Prostate gland (tissue), 2 donors: ENCODE results near the gene NEU4. TPM values are rescaled to one million over a fixed set of nuclear protein-coding genes. Genes with fewer than 3 reads are reported as not detected.

Source experiments
- DNase-seq: peaks from one replicate; pipeline ENCODE4 v3.0.0-alpha.2; 2019; ENCODE audit warnings: low spot score
- H3K27ac ChIP-seq, 2 donors: fragments of 200-600 bp; sonication (generic); 2 replicates each; pipeline ENCODE4 v1.5.1; 2017 to 2019
- H3K27me3 ChIP-seq: fragments of 200-600 bp; sonication (generic); replicated peaks from 2 replicates; pipeline ENCODE4 v1.5.1; 2019; ENCODE audit not compliant: insufficient read depth
- H3K36me3 ChIP-seq, 2 donors: fragments of 200-600 bp; sonication (generic); 1 replicate in 1 of 2; 2 replicates in 1 of 2; pipeline versions ENCODE4 v1.5.1 to v1.8.1; 2017 to 2019
- H3K4me1 ChIP-seq: fragments of 200-600 bp; sonication (generic); replicated peaks from 2 replicates; pipeline ENCODE4 v1.5.1; 2019
- H3K4me3 ChIP-seq, 2 donors: fragments of 200-600 bp; sonication (generic); 2 replicates each; pipeline ENCODE4 v1.5.1; 2017 to 2019
- H3K9me3 ChIP-seq: fragments of 200-600 bp; sonication (generic); 2 replicates; pipeline ENCODE4 v1.5.1; 2017
- POLR2A ChIP-seq: fragments of 450-650 bp; IDR thresholded peaks from one replicate; pipeline ENCODE4 v1.6.1; 2016; ENCODE audit warnings: antibody characterized with exemption, mild to moderate bottlenecking
- POLR2AphosphoS5 ChIP-seq: sonication (generic); formaldehyde crosslinking; IDR thresholded peaks from one replicate; pipeline ENCODE4 v1.6.1; 2017; ENCODE audit warnings: antibody characterized with exemption
- WGBS: methylation state at CpG from one replicate; pipeline ENCODE4 v1.1.5; 2018; 5-methylcytosine and 5-hydroxymethylcytosine counted together
- intact Hi-C: fragments of 100-400 bp; cut with DNase I; formaldehyde crosslinking; loops from one replicate; pipeline ENCODE4 v1.14.2; 2022
- total RNA-seq, 2 donors: library from RNA; depleted of rRNA; stranded (reverse); fragments of >200 nt; gene quantifications; one replicate each; pipeline ENCODE4 v1.1.0, GENCODE V29; 2016
- TF ChIP-seq, protein P1 (sequence below), 4 experiments: fragments of 200-600 bp in 2 of 4; fragments of 450-650 bp in 2 of 4; sonication (generic) in 2 of 4; IDR thresholded peaks; 1 replicate in 3 of 4; 2 replicates in 1 of 4; pipeline ENCODE4 v1.5.1; 2016 to 2019; ENCODE audit warnings: antibody characterized with exemption in 4 of 4, mild to moderate bottlenecking in 2 of 4, moderate library complexity in 2 of 4

Gene NEU4
- total RNA-seq, 2 donors from 2014 or later = 0.62 TPM; not detected in 1

GRCh38 chr2:241808051-241808720, 807 bp upstream of the NEU4 start:
- TF ChIP-seq POLR2A (no peak), POLR2AphosphoS5 (no peak)
- TF ChIP-seq, protein P1, sequence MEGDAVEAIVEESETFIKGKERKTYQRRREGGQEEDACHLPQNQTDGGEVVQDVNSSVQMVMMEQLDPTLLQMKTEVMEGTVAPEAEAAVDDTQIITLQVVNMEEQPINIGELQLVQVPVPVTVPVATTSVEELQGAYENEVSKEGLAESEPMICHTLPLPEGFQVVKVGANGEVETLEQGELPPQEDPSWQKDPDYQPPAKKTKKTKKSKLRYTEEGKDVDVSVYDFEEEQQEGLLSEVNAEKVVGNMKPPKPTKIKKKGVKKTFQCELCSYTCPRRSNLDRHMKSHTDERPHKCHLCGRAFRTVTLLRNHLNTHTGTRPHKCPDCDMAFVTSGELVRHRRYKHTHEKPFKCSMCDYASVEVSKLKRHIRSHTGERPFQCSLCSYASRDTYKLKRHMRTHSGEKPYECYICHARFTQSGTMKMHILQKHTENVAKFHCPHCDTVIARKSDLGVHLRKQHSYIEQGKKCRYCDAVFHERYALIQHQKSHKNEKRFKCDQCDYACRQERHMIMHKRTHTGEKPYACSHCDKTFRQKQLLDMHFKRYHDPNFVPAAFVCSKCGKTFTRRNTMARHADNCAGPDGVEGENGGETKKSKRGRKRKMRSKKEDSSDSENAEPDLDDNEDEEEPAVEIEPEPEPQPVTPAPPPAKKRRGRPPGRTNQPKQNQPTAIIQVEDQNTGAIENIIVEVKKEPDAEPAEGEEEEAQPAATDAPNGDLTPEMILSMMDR (IDR thresholded peaks at IDR 0.05) = no peak
- H3K36me3 ChIP-seq = no peaks in the 10 kb centered on the region
- WGBS = 52% methylated on average over 16 of the region's 17 CpGs
- H3K27ac ChIP-seq = no peak overlapping the region
- peaks cover 4% of the 10 kb centered on the region for H3K4me1 ChIP-seq
- DNase-seq = no peak
- intact Hi-C loops = no loop called here
- no peaks in the 10 kb centered on the region for H3K9me3 ChIP-seq
- H3K27me3 ChIP-seq = no peaks in the 10 kb centered on the region
- no peak overlapping the region for H3K4me3 ChIP-seq

DNA sequence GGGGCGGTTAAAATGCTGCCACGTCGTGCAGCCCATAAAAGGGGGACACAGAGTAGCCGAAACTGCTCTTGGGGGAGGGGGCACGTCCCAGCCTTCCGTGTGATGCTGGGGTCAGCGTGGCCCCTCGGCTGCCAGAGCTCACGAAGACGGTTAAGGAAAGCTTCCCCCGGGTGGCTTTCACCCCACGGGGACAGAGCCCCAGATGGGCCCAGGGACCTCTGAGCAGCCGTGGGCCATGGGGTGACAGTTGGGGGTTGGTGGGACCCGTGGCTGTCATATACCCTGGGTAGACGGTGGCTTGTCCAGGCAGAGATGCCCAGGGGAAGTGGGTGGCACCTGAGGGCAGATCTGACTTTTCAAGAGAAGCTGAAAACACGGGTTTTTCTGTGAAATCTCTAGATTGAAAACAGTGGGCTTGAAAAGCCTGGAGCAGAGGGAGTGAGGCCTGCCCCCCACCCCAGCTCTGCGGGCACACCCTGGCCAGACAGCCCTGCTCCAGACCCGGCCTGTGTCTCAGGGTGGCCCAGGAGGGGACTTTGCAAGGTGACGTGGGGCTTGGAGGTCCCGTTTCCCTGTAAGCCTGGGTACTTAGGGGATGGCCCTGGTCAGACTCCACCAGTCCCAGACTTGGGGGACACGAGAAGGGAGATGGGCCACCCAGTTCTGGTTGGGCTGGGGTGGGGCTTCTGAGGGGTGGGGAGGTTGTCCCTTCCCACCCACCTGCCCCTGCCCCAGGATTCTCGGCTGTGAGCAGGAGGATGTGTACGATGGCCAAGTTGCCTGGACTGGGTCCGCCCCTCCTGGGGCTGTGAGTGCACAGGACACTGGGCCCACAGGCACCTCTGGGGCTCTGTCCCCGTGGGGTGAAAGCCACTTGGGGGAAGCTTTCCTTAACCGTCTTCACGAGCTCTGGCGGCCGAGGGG, 652 bp downstream of the NEU4 start:
- Histone ChIP-seq H3K36me3 (no peaks in the 10 kb centered on the region), H3K4me1 (no peaks in the 10 kb centered on the region), H3K9me3 (no peaks in the 10 kb centered on the region), H3K27me3 (no peaks in the 10 kb centered on the region), H3K27ac (no peak overlapping the region), H3K4me3 (no peak overlapping the region)
- intact Hi-C loops = no loop called here
- no peak for DNase-seq
- WGBS = 88% methylated on average over 29 of the region's 29 CpGs
- TF ChIP-seq, protein P1 (IDR thresholded peaks at IDR 0.05) = no peak
- TF ChIP-seq POLR2A (no peak), POLR2AphosphoS5 (no peak)

- Histone ChIP-seq H3K4me1 (no peaks in the 10 kb centered on the region), H3K27ac (no peak overlapping the region), H3K4me3 (no peak overlapping the region), H3K27me3 (no peaks in the 10 kb centered on the region), H3K9me3 (no peaks in the 10 kb centered on the region), H3K36me3 (no peaks in the 10 kb centered on the region)
- TF ChIP-seq, protein P1 (IDR thresholded peaks at IDR 0.05) = no peak
- TF ChIP-seq POLR2AphosphoS5 (no peak), POLR2A (no peak)
- DNase-seq = no peak
- intact Hi-C loops = no loop called here
- WGBS = 81% methylated on average over 22 of the region's 28 CpGs
These were observed 1.6 kb downstream of the NEU4 start for GRCh38 chr2:241810307-241811200.

DNA sequence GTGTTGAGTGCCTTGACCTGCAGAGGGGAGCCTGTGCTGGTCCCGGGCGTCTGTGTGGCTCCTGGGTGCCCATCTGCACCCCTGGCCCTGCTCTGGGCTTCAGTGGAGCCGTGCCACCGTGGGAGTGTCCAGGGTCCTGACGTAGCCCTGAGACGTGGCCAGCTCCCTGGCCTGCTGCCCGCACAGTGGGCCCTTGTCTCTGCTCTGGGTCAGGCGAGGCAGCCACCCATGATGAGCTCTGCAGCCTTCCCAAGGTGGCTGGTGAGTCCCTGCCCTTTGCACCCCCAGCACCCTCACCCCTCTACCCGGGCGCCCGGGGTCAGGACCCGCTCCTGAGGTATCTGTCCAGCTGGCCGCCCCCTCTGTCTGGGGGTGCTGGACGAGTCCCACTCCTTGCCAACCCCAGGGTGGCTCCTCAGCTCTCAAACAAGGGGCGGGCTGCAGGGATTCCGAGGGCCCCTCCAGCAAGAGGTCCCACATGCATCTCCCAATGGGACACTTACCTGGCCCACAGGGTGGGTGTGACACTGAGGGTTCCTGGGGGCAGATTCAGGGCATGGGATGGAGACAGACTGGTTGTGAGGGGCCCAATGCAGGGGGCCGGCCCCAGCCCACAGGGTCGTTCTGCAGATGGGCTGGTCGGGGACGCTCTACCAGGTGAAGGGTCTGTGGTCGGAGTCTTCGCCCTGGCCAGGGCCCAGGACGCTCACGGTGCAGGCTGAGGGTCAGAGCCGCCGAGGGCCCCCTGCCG, 2.4 kb downstream of the NEU4 start:
- DNase-seq = no peak
- no peaks in the 10 kb centered on the region for H3K27me3 ChIP-seq
- no peak overlapping the region for H3K27ac ChIP-seq
- H3K36me3 ChIP-seq = no peaks in the 10 kb centered on the region
- no peak overlapping the region for H3K4me3 ChIP-seq
- H3K9me3 ChIP-seq = no peaks in the 10 kb centered on the region
- no peaks in the 10 kb centered on the region for H3K4me1 ChIP-seq
- 89% methylated on average over 25 of the region's 27 CpGs for WGBS
- TF ChIP-seq POLR2AphosphoS5 (no peak), POLR2A (no peak)
- TF ChIP-seq, protein P1 (IDR thresholded peaks at IDR 0.05) = no peak
- intact Hi-C loops = no loop called here
